ENCODE data around the gene LSM7.
"Not testable (repeated sequence)": the region's sequence is repeated elsewhere in the genome, so short reads cannot be mapped to it uniquely, and the experiment has no call there.

The LSM7 gene

DNA sequence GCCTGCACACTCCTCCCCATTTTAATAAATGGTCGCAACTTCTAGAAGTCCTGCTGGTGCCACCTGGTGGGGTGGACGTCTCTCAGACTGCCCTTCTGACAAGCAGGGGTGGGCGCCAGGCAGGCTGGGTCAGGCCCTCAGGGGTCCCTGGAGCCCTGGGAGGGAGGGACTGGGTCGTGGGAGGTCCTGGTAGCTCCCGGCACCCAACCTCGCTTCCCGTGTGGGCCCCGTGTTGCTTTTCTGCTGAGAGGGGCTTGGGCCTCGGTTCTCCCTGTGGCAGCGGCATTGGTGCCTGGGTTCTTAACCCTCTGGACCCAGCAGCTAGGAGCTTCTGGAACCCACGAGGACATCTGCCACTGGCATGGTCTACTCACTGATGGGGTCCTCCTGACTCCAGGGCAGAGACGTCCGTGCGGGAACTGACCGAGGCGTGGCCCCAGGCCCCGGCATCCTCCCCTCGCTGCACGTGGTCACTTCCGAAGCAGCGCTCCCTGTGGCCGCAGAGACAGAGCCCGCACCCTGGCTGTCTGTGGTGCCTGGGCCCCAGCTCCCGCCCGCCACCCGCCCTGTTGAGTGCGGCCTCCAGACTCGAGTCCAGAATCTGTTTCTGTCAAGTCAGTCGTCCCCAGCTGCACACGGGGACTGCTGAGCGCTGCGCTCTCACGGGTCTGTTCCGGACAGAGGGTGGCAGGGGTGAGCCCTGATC lies 25.7 kb upstream of the LSM7 start:
- TF ChIP-seq, protein P1, sequence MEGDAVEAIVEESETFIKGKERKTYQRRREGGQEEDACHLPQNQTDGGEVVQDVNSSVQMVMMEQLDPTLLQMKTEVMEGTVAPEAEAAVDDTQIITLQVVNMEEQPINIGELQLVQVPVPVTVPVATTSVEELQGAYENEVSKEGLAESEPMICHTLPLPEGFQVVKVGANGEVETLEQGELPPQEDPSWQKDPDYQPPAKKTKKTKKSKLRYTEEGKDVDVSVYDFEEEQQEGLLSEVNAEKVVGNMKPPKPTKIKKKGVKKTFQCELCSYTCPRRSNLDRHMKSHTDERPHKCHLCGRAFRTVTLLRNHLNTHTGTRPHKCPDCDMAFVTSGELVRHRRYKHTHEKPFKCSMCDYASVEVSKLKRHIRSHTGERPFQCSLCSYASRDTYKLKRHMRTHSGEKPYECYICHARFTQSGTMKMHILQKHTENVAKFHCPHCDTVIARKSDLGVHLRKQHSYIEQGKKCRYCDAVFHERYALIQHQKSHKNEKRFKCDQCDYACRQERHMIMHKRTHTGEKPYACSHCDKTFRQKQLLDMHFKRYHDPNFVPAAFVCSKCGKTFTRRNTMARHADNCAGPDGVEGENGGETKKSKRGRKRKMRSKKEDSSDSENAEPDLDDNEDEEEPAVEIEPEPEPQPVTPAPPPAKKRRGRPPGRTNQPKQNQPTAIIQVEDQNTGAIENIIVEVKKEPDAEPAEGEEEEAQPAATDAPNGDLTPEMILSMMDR (IDR thresholded peaks at IDR 0.05; ENCODE audit: insufficient read depth, missing control alignments), result no peak
- no peak for DNase-seq (ENCODE audit: insufficient read length, low spot score)
- FAIRE-seq, result no peak

DNA sequence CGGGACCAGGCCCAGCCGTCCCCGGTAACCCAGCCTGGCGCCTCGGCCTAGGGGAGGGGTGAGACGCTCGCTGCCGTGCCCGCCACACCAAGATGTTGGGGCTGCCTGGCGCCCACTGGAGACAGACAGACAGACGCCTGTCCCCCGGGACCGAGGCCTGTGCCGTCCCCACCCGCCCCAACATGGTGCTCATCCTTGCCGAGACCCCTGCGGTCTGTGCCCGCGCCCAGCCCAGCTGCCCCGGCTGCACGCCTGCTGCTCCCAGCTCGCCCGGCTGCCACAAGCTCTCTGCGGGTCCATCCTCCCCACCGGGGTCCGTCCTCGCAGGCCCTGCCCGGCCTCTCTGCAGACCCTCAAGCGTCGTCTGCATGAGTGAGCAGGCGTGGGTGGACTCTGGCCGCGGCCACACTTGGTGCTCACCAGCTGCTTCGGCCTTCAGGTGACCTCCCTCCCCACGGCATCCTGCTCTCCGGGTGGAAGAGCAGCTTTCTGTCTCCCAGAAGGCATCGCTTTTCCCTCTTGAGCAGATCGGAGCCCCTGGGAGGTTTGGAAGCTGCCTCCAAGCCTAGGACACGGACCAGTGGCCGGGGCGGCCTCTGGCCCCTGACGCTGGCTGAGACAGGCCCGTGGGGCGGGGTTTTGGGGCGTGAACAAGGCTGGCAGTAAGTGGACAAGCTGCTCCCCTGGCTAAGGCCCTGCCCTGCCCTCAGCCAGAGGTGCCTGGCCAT lies 24.9 kb upstream of the LSM7 start:
- FAIRE-seq (no peak), DNase-seq (ENCODE audit: insufficient read length, low spot score) (no peak)
- TF ChIP-seq, protein P1 (IDR thresholded peaks at IDR 0.05; ENCODE audit: insufficient read depth, missing control alignments), result no peak

DNA sequence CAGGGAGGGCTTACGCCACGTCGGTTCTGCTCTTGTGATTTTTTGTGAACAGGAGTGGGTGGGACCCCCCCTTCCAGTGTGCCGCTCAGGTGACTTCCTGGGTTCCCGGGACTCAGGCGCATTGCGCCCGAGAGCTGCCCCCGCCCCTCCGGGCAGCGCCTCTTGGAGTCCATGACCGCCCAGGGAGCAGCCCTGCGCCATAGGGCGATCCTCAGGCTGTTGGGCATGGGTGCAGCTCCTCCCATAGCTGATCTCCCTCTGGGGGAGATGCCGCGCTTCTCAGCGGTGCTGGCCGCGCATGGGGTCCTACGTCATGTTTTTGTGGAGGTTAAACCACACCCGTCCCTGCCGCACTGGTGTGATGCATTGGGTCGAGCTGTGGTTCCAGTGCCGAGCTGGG lies 23.7 kb upstream of the LSM7 start:
- TF ChIP-seq, protein P1 (IDR thresholded peaks at IDR 0.05; ENCODE audit: insufficient read depth, missing control alignments), result no peak
- DNase-seq (ENCODE audit: insufficient read length, low spot score), result no peak
- FAIRE-seq, result no peak

DNA sequence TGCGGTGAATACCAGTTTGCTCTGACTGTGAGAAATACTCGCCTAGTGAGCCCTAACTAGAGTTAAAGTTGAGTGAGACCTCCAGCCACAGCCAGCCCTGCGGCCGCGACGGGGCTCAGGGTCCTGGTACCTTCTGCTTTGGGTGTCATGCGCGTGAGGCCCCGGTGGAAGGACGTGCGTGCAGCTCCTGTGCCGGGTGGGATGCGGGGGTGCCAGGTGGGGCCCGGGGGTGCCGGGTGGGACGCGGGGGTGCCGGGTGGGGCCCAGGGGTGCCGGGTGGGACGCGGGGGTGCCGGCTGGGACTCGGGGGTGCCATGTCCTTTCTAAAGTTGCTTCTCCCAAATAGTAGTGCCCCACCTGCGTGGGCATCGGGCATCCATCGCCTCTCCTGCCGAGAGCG lies 23.2 kb upstream of the LSM7 start:
- FAIRE-seq, result no peak
- TF ChIP-seq, protein P1 (IDR thresholded peaks at IDR 0.05; ENCODE audit: insufficient read depth, missing control alignments), result no peak
- no peak for DNase-seq (ENCODE audit: insufficient read length, low spot score)

- DNase-seq (ENCODE audit: insufficient read length, low spot score) (no peak), FAIRE-seq (no peak)
- TF ChIP-seq, protein P1 (IDR thresholded peaks at IDR 0.05; ENCODE audit: insufficient read depth, missing control alignments), result no peak
Observed at GRCh38 chr19:2350656-2351055, 22.3 kb upstream of the LSM7 start.

DNA sequence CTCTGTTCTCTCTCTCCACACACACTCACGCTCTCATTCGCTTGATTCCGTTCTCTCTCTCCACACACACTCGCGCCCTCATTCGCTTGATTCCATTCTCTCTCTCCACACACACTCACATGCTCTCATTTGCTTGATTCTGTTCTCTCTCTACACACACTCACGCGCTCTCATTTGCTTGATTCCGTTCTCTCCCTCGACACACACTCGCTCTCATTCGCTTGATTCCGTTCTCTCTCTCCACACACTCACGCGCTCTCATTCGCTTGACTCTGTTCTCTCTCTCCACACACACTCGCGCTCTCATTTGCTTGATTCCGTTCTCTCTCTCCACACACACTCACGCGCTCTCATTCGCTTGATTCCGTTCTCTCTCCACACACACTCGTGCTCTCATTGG lies 21.4 kb upstream of the LSM7 start:
- not testable (repeated sequence) for DNase-seq (ENCODE audit: insufficient read length, low spot score); FAIRE-seq

DNA sequence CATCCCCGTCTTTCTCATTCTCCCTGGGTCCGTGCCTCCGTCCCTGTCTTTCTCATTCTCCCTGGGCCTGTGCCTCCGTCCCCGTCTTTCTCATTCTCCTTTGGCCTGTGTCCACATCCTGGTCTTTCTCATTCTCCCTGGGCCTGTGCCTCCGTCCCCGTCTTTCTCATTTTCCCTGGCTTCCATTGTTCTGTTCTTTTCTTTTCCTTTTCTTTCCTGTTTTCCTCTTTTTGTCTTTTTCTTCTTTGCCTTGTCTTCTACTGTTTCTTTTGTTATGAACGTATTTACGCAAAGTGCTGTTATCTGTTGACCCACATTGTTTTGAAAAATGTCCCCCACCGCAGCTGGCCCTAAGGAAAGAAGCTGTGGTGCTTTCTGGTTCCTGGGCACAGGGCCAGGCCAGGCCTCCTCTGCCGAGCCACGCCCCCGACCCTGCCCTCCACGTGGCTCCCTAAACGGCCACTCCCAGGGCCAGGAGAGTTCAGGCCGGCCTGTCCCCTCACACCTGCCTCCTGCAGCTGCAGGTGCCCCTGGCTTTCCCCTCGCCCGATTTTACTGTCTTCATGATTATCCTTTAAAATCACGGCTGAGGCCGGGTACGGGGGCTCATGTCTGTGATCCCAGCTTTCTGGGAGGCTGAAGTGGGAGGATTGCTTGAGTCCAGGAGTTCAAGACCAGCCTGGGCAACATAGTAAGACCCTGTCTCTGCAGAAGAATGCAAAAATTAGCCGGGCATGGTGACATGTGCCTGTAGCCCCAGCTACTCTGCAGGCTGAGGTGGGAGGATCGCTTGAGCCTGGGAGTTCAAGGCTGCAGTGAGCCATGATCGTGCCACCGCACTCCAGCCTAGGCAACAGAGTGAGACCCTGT lies 17.6 kb upstream of the LSM7 start:
- DNase-seq (ENCODE audit: insufficient read length, low spot score), result no peak
- no peak for FAIRE-seq
- TF ChIP-seq, protein P1 (IDR thresholded peaks at IDR 0.05; ENCODE audit: insufficient read depth, missing control alignments), result no peak

Data from D721Med (cell line).